Pulmonary artery endothelial cell (primary cell): ENCODE data around the gene GP9. TPM values are rescaled to one million over a fixed set of nuclear protein-coding genes. Genes with fewer than 3 reads are reported as not detected.
"Not testable (repeated sequence)": the region's sequence is repeated elsewhere in the genome, so short reads cannot be mapped to it uniquely, and the experiment has no call there.

Experiments
- DNase-seq: peaks from one replicate; pipeline ENCODE4 v3.0.0-alpha.2; 2011; ENCODE audit warnings: low read depth, low spot score
- total RNA-seq: library from RNA; depleted of rRNA; stranded (reverse); fragments of >200 nt; gene quantifications from 2 replicates; pipeline ENCODE4 v1.2.3, GENCODE V29; 2014

The GP9 gene
- total RNA-seq, 1 donor from 2014 or later: not detected

- no peak for DNase-seq
Measured at GRCh38 chr3:129050556-129051295, 9.9 kb upstream of the GP9 start.

GRCh38 chr3:129051871-129052340 lies 8.7 kb upstream of the GP9 start:
- no peak for DNase-seq

DNA sequence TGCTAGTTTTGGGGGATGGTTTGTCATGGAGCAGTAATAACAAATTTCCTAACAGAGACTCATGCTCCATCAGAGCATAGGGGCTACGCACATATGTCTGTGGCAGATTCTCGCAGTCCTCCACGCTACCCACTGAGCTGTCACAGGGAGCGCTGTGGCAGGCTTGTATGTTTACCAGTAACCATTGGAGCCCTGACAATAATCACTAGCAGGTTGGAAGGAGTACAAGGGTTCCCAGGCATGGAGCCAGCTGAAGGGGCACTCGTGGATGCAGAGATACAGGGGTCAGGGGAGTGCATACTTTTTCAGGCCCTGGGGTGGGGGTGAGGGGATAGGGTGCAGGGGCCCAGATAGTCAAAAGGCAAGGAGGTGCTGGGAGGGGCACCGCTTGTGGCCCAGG lies 7.9 kb upstream of the GP9 start:
- no peak for DNase-seq

DNA sequence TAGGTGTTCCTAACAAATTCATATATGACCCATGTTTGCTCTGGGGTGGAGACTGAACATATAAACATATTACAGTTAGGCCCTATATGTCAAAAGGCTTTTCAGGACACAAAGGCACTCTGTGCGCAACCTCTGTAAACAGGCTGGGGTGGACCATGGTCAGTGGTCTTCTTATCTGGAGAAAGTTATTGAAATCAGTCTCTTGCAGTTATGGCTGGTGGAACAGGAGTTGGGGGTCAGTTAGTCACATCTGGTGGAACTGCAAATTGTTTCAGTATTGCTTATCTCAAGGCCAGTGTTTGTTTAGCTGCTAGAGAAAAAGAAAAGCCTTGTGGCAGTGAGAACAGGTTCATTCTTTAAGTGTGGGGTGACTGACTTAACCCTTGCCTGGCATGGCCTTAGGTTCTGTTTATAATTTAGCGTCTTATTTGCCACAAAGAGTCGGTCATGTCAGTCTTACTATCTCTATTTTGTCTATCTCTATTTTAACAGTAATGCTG lies 5.9 kb upstream of the GP9 start:
- DNase-seq: no peak

GRCh38 chr3:129056451-129057173 lies 4.0 kb upstream of the GP9 start:
- DNase-seq: no peak

DNA sequence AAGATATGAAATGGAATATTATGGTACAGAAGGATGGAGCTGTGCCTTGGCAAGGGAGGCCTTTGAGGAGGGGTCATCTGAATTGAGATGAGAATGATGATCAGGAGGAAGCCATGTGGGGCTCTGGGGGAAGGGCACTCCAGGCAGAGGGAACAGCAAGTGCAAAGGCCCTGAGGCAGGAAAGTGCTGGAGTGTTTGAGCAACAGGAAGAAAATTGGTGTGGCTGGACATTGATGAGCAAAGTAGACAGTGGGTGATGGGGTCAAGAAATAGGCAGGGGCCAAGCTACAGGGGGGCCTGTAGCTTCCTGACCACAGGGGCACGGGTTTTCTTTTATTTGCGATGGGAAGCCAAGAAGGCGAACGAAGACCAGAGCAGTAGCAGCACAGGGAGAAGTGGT lies 3.3 kb upstream of the GP9 start:
- no peak for DNase-seq

DNA sequence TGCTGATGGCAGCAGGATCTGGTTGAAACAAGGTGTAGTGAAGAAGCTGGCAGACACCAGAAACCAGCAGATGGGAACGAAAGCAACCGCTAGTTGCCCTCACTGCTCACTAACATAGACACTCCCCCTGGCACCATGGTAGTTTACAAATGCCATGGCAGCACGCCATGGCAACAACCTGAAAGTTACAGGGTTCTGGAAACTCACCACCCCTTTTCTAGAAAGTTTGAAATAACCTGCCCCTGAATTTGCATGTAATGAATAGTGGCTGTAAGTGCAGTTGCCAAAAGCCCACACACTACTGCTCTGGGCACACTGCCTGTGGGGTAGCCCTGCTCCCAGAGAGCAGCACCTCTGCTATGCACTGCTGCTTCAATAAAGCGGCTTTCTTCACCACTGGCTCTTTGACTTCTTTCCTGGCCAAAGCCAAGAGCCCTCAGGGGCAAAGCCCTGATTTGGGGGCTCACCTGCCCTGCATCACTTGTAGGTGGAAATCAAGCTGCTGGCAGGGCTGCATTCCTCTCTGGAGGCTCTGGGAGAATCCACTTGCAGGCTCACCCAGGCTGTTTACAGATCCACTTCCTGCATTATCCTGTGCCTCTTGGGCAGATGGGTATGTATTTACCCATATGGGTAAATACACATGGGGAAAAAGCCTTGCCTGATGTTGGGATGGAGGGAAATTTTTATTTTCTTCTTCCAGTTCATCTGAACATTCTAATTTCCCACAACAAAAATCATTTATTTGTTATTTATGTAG lies 2.0 kb upstream of the GP9 start:
- no peak for DNase-seq

GRCh38 chr3:129059311-129059958 lies 1.1 kb upstream of the GP9 start:
- no peak for DNase-seq

DNA sequence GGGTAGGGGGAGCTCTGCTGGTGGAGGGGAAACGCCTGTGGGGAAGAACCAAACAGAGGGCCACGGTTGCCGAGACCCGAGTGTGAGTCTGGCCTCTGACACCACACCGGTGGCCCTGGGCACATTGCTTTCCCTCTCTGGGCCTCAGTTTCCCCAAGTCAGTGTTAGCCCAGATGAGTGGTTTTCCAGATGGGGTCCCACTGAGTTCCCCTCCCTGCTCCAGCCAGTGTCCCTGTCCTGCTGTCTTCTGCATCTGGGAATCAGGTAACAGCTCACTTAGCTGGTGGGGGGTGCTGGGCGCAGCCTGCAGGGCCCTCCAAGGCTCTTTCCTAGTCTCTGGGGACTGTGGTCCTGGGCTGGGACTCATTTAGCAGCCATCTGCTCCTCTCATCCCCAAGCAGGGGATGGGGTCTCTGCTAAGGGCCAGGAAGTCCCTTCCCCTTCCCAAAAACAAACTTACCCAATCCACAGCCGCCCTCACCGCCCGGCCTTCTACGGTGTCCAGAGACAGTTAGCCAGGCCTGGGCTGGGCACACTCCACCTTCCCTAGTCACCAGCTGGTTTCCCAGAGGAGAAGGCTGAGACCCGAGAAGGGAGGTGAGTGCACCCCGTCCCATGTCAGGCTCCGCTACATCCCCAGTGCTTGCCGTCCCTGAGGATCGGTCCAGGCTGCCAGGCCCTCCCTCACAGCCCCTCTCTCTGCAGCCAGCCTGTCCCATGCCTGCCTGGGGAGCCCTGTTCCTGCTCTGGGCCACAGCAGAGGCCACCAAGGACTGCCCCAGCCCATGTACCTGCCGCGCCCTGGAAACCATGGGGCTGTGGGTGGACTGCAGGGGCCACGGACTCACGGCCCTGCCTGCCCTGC lies 676 bp downstream of the GP9 start:
- DNase-seq: no peak

- DNase-seq: no peak
Measured at GRCh38 chr3:129061888-129062834, 1.6 kb downstream of the GP9 start.

- no peak for DNase-seq
Measured at GRCh38 chr3:129063091-129063640, 2.6 kb downstream of the GP9 start.

GRCh38 chr3:129063841-129064482 lies 3.4 kb downstream of the GP9 start:
- DNase-seq: no peak

DNA sequence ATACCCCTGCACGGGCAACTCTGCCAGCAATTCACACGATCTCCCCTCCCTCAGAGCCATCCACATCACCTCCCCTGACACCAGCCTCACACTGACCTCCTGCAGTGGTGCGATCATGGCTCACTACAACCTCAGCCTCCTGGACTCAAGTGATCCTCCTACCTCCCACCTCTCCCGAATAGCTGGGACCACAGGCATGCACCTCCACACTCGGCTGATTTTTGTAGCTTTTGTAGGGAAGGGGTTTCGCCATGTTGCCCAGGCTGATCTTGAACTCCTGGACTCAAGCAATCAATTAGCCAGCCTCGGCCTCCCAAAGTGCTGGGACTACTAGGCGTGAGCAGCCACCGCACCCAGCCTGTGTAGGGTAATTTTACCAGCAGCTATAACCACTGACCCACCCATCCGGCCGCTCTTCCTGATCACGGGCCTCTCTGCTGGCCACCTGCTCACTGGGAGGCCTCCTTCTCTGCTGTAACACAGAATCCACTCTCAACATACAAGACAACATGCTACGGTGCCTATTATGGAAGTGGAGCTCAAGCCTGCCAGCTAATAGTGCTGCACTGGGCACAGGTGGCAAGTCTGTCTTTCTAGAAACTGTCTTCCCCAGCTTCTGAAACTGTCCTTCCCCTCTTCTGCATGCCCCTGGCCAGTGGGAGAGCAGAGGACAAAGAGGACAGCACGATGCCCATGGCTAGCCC lies 4.6 kb downstream of the GP9 start:
- no peak for DNase-seq

DNA sequence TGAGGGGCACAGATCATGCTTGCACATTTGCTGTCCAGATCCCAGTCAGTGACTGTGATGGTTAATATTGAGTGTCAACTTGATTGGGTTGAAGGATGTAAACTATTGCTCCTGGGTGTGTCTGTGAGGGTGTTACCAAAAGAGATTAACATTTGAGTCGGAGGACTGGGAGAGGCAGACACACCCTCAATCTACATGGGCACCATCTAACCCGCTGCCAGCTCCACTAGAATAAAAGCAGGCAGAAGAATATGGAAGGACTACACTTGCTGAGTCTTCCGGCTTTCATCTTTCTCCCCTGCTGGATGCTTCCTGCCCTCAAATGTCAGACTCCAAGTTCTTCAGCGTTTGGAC lies 5.1 kb downstream of the GP9 start:
- DNase-seq: no peak

DNA sequence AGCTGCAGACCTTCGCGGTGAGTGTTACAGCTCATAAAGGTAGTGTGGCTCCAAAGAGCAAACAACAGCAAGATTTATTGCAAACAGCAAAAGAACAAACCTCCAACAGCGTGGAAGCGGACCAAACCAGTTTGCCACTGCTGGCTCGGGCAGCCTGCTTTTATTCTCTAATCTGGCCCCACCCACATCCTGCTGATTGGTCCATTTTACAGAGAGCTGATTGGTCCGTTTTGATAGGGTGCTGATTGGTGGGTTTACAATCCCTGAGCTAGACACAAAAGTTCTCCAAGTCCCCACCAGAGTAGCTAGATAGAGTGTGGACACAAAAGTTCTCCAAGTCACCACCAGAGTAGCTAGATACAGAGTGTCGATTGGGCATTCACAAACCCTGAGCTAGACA lies 7.1 kb downstream of the GP9 start:
- DNase-seq: not testable (repeated sequence)

DNA sequence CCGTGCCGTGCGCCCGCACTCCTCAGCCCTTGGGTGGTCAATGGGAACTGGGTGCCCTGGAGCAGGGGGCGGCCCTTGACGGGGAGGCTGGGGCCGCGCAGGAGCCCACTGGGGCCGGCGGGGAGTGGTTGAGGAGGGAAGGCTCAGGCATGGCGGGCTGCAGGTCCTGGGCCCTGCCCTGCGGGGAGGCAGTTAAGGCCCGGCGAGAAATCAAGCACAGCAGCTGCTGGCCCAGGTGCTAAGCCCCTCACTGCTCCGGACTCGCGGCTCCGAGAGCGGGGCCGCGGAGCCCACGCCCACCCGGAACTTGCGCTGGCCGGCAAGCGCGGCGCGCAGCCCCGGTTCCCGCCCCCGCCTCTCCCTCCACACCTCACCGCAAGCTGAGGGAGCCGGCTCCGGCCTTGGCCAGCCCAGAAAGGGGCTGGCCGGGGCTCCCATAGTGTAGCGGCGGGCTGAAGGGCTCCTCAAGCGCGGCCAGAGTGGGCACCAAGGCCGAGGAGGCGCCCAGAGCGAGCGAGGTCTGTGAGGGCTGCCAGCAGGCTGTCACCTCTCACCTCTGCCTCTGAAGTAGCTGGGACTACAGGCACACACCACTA lies 7.8 kb downstream of the GP9 start:
- DNase-seq: no peak

- DNase-seq: not testable (repeated sequence)
Measured at GRCh38 chr3:129069313-129070085, 8.9 kb downstream of the GP9 start.
